DMS 273 treated with DMSO at 0.1 percent for 48 hours (cell line): Measurements from ENCODE around the gene CLCA2.
"Not testable (repeated sequence)": the region's sequence is repeated elsewhere in the genome, so short reads cannot be mapped to it uniquely, and the experiment has no call there.

Experiments
- DNase-seq: peaks from one replicate; lab custom pipeline; 2025; lab: John Stamatoyannopoulos, UW

The CLCA2 gene

GRCh38 chr1:86477682-86478081 lies 53.7 kb downstream of the CLCA2 start:
- no peak for DNase-seq

GRCh38 chr1:86478416-86479156 lies 54.6 kb downstream of the CLCA2 start:
- no peak for DNase-seq

GRCh38 chr1:86481966-86482365 lies 58.0 kb downstream of the CLCA2 start:
- DNase-seq = no peak

- DNase-seq = no peak
These were observed 63.3 kb downstream of the CLCA2 start for GRCh38 chr1:86487131-86487810.

GRCh38 chr1:86487811-86488141 lies 63.8 kb downstream of the CLCA2 start:
- DNase-seq = no peak

GRCh38 chr1:86489242-86489878 lies 65.4 kb downstream of the CLCA2 start:
- DNase-seq = no peak

- DNase-seq = no peak
These were observed 67.4 kb downstream of the CLCA2 start for GRCh38 chr1:86491171-86491950.

GRCh38 chr1:86498281-86498680 lies 74.3 kb downstream of the CLCA2 start:
- no peak for DNase-seq

GRCh38 chr1:86499987-86500593 lies 76.1 kb downstream of the CLCA2 start:
- peak; percentile 4 for DNase-seq

- no peak for DNase-seq
These were observed 76.7 kb downstream of the CLCA2 start for GRCh38 chr1:86500714-86501113.

GRCh38 chr1:86502125-86502646 lies 78.2 kb downstream of the CLCA2 start:
- not testable (repeated sequence) for DNase-seq

- no peak for DNase-seq
These were observed 78.9 kb downstream of the CLCA2 start for GRCh38 chr1:86502721-86503405.

GRCh38 chr1:86503406-86504136 lies 79.6 kb downstream of the CLCA2 start:
- no peak for DNase-seq

GRCh38 chr1:86504137-86504479 lies 80.1 kb downstream of the CLCA2 start:
- no peak for DNase-seq

GRCh38 chr1:86504895-86505563 lies 81.1 kb downstream of the CLCA2 start:
- DNase-seq = no peak

GRCh38 chr1:86505564-86505902 lies 81.6 kb downstream of the CLCA2 start:
- no peak for DNase-seq
